ENCODE results near the gene RPL7A. TPM values are rescaled to one million over a fixed set of nuclear protein-coding genes. Genes with fewer than 3 reads are reported as not detected.
A peak's percentile ranks its signal among the peaks of the same experiment; 100 is the strongest.

RPL7A gene
- total RNA-seq, 1 experiment from 2014 or later, result 2,895 TPM

DNA sequence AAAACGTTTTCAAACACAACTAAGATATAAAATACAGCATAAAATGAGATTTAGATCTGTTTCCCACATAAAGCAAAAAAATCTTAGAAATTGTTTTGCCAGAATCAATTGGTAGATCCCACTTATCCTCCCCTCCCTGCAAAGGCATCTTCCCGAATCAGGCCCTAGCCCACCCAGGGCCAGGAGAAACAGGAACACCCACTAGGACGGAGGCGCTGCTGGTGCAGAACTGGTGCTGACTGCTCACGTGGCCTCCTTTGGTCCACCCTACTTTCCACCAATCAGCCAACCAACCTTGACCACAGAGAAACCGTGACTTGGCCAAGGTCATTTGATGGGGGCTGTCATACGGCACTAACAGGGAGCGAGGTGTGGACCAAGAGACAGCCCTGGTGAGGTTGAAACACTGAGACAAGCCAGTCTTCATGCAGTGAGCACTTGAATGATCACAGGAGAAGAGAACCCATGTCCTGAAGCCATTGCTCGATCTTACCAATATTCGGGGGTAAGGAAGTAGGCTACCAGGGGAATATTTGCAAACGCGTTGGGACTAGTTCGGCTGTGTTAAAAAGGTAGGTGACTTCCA, 13.6 kb downstream of the RPL7A start:
- no peak overlapping the region for H2BK15ac ChIP-seq (ENCODE audit: low read depth, low read length)
- Mint-ChIP-seq H3K27me3 (ENCODE audit: low read depth) (no peaks in the 10 kb centered on the region; the same call in 1 of the 2 replicates), H3K4me3 (no peak overlapping the region), H3K36me3 (ENCODE audit: insufficient read depth in 1 of 3, low read depth in 3 of 3) (peaks cover 27 to 86% (median 81%) of the 10 kb centered on the region in 3 experiments; a peak in 6 of 7 replicates), H3K4me1 (peaks cover 8 to 10% of the 10 kb centered on the region in 2 experiments), H3K9me3 (no peaks in the 10 kb centered on the region), H3K27ac (peak overlapping the region in 2 of 3 experiments; percentile 60 to 70; a peak in 5 of 7 replicates)
- H3K9ac ChIP-seq (ENCODE audit: extremely low read depth, insufficient read length, low read length), result no peak overlapping the region
- H4K20me1 ChIP-seq (ENCODE audit: control insufficient read depth, insufficient read depth, insufficient read length), result no peaks in the 10 kb centered on the region
- H2BK20ac ChIP-seq (ENCODE audit: low read depth, low read length, poor library complexity, severe bottlenecking), result no peak overlapping the region
- no peak overlapping the region for H3K18ac ChIP-seq (ENCODE audit: insufficient read length, low read depth, low read length)
- H3K79me2 ChIP-seq (ENCODE audit: insufficient read depth, low read length), result no peaks in the 10 kb centered on the region; the same call in 1 of the 2 replicates
- no peak overlapping the region for H3K4ac ChIP-seq (ENCODE audit: low read depth, low read length)
- H3K4me1 ChIP-seq (ENCODE audit: insufficient read depth, low read length), result no peaks in the 10 kb centered on the region
- no peak overlapping the region for H4K8ac ChIP-seq (replicated peaks; ENCODE audit: insufficient read length, low read depth, low read length)
- no peak overlapping the region for H3K4me2 ChIP-seq (ENCODE audit: insufficient read depth, insufficient read length, low read length)
- no peak overlapping the region for H3K14ac ChIP-seq (ENCODE audit: insufficient read depth, low read length)
- H2BK120ac ChIP-seq (ENCODE audit: low read depth, low read length, poor library complexity, severe bottlenecking), result no peak overlapping the region
- no CpG with 5 or more reads among the region's 13 CpGs for WGBS (ENCODE audit: extremely low coverage, insufficient read length, low lambda C conversion rate)
- TF ChIP-seq, protein P1, sequence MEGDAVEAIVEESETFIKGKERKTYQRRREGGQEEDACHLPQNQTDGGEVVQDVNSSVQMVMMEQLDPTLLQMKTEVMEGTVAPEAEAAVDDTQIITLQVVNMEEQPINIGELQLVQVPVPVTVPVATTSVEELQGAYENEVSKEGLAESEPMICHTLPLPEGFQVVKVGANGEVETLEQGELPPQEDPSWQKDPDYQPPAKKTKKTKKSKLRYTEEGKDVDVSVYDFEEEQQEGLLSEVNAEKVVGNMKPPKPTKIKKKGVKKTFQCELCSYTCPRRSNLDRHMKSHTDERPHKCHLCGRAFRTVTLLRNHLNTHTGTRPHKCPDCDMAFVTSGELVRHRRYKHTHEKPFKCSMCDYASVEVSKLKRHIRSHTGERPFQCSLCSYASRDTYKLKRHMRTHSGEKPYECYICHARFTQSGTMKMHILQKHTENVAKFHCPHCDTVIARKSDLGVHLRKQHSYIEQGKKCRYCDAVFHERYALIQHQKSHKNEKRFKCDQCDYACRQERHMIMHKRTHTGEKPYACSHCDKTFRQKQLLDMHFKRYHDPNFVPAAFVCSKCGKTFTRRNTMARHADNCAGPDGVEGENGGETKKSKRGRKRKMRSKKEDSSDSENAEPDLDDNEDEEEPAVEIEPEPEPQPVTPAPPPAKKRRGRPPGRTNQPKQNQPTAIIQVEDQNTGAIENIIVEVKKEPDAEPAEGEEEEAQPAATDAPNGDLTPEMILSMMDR (conservative IDR thresholded peaks at IDR 0.05), result no peak
- H4K5ac ChIP-seq (ENCODE audit: insufficient read length, low read depth, low read length), result no peak overlapping the region
- no peak overlapping the region for H2AFZ ChIP-seq (ENCODE audit: low read length)
- H2AK5ac ChIP-seq (ENCODE audit: insufficient read length, low read length), result no peak overlapping the region
- peaks cover 3% of the 10 kb centered on the region for H3K79me1 ChIP-seq (ENCODE audit: insufficient read depth, low read depth, low read length, poor library complexity, severe bottlenecking)
- peaks cover 10% of the 10 kb centered on the region for H3K23me2 ChIP-seq (ENCODE audit: insufficient read length, low read depth, low read length, poor library complexity, severe bottlenecking)
- no peaks in the 10 kb centered on the region for H3K27me3 ChIP-seq (ENCODE audit: insufficient read depth, low read length)
- H2BK12ac ChIP-seq (ENCODE audit: insufficient read length, low read depth, low read length), result no peak overlapping the region
- no peak overlapping the region for H3K56ac ChIP-seq (ENCODE audit: insufficient read length, low read depth, low read length)
- no peak for DNase-seq
- no peak overlapping the region for H3T11ph ChIP-seq (ENCODE audit: low read length)
- H2BK5ac ChIP-seq (ENCODE audit: insufficient read length, low read length), result no peak overlapping the region
- no peak overlapping the region for H3K27ac ChIP-seq (ENCODE audit: insufficient read length, low read depth, low read length)
- no peak overlapping the region for H3K23ac ChIP-seq (ENCODE audit: insufficient read length, low read depth, low read length)
- no peaks in the 10 kb centered on the region for H3K9me3 ChIP-seq (ENCODE audit: control insufficient read depth, low read depth, low read length)
- H4K91ac ChIP-seq (ENCODE audit: insufficient read length, low read depth, low read length), result no peak overlapping the region
